SK-N-MC (cell line): ENCODE results near the gene TCN2.

Experiments used
- EZH2 ChIP-seq: fragments of 200-600 bp; sonication (generic); IDR thresholded peaks from one replicate; pipeline ENCODE4 v1.6.1; 2017; ENCODE audit warnings: antibody characterized with exemption
- POLR2AphosphoS5 ChIP-seq: IDR thresholded peaks from 2 replicates; pipeline ENCODE4 v1.6.1; 2012; ENCODE audit warnings: mild to moderate bottlenecking, low read depth, low read length, borderline replicate concordance

DNA sequence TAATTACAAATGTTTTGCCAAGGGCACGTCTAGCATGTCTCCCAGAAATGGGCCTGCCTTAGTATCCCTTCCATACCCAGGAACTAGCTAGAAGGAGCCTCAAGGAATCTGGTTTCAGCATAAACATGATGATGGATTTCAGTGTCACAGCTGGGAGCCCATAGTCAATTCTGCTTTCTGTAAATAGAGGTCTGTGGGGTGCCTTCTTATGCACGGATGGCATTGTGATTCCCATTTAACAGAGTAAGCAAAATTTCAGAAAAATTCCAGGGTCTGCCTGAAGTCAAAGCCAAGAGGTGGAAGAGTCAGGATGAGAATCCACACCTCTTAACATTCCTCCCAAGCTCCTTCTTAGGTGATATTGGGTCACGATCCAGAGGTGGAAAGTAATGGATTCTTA, 48.6 kb downstream of the TCN2 start:
- TF ChIP-seq EZH2 (no peak), POLR2AphosphoS5 (no peak)
